ENCODE measurements around the gene IFNA8. TPM values are rescaled to one million over a fixed set of nuclear protein-coding genes. Genes with fewer than 3 reads are reported as not detected.

Gene IFNA8
- total and polyA plus RNA-seq, 2 experiments from 2014 or later, result not detected

DNA sequence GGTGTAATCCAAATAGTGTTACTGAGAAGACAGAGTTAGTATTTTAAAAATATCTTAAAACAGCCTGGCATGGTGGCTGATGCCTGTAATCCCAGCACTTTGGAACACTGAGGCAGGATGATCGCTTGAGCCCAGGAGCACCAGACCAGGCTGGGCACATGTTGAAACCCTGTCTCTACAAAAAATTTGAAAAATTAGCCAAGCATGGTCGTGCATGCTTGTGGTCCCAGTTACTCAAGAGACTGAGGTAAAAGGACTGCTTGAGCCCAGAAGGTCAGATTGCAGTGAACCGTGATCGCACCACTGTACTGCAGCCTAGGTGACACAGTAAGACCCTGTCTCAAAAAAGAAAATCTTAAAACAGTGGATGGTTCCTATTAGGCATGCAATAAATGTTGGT lies 43.8 kb downstream of the IFNA8 start (continued):
- no peak for TF ChIP-seq REST (IDR thresholded peaks at IDR 0.05; ENCODE audit: unreplicated experiment)

GRCh38 chr9:21454149-21454548 lies 45.2 kb downstream of the IFNA8 start:
- Mint-ChIP-seq H3K36me3 (ENCODE audit: low read depth) (no peaks in the 10 kb centered on the region), H3K27ac (no peak overlapping the region), H3K27me3 (ENCODE audit: insufficient read depth, low read depth, poor library complexity) (peaks cover 5% of the 10 kb centered on the region), H3K4me3 (no peak overlapping the region), H3K4me1 (peaks cover 8% of the 10 kb centered on the region; the same call in 2 of the 3 replicates), H3K9me3 (peaks cover 6% of the 10 kb centered on the region; the same call in 2 of the 3 replicates)
- Histone ChIP-seq H3F3A (replicated peaks; ENCODE audit: low read depth) (no peaks in the 10 kb centered on the region), H3K27me3 (ENCODE audit: insufficient read depth) (no peaks in the 10 kb centered on the region), H3K27ac (ENCODE audit: low read depth) (no peak overlapping the region), H3K36me3 (ENCODE audit: insufficient read depth) (no peaks in the 10 kb centered on the region), H3K4me1 (ENCODE audit: insufficient read depth) (peaks cover 10% of the 10 kb centered on the region), H4K20me1 (replicated peaks; ENCODE audit: insufficient read depth) (no peaks in the 10 kb centered on the region), H3K4me3 (no peak overlapping the region), H2AFZ (no peak overlapping the region), H3K79me2 (replicated peaks; ENCODE audit: insufficient read depth) (no peaks in the 10 kb centered on the region), H3K4me2 (no peak overlapping the region), H3K9me2 (ENCODE audit: insufficient read depth) (no peaks in the 10 kb centered on the region)
- no peak for TF ChIP-seq EZH2phosphoT487 (IDR thresholded peaks at IDR 0.05; ENCODE audit: unreplicated experiment)
- no peak for TF ChIP-seq POLR2AphosphoS5 (IDR thresholded peaks at IDR 0.05; ENCODE audit: low read depth)
- no peak for TF ChIP-seq STAT1 (IDR thresholded peaks at IDR 0.05; ENCODE audit: unreplicated experiment)
- TF ChIP-seq, protein P1, sequence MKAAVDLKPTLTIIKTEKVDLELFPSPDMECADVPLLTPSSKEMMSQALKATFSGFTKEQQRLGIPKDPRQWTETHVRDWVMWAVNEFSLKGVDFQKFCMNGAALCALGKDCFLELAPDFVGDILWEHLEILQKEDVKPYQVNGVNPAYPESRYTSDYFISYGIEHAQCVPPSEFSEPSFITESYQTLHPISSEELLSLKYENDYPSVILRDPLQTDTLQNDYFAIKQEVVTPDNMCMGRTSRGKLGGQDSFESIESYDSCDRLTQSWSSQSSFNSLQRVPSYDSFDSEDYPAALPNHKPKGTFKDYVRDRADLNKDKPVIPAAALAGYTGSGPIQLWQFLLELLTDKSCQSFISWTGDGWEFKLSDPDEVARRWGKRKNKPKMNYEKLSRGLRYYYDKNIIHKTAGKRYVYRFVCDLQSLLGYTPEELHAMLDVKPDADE (IDR thresholded peaks at IDR 0.05), result no peak
- TF ChIP-seq, protein P2, sequence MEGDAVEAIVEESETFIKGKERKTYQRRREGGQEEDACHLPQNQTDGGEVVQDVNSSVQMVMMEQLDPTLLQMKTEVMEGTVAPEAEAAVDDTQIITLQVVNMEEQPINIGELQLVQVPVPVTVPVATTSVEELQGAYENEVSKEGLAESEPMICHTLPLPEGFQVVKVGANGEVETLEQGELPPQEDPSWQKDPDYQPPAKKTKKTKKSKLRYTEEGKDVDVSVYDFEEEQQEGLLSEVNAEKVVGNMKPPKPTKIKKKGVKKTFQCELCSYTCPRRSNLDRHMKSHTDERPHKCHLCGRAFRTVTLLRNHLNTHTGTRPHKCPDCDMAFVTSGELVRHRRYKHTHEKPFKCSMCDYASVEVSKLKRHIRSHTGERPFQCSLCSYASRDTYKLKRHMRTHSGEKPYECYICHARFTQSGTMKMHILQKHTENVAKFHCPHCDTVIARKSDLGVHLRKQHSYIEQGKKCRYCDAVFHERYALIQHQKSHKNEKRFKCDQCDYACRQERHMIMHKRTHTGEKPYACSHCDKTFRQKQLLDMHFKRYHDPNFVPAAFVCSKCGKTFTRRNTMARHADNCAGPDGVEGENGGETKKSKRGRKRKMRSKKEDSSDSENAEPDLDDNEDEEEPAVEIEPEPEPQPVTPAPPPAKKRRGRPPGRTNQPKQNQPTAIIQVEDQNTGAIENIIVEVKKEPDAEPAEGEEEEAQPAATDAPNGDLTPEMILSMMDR (conservative IDR thresholded peaks at IDR 0.05; ENCODE audit: low read depth in 2 of 2), result no peak
- no peak for TF ChIP-seq EZH2 (IDR thresholded peaks at IDR 0.05; ENCODE audit: low read depth, unreplicated experiment)
- DNase-seq (ENCODE audit: low spot score), result no peak
- no peak for ATAC-seq

- Mint-ChIP-seq H3K27ac (no peak overlapping the region), H3K9me3 (peaks cover 6% of the 10 kb centered on the region; the same call in 2 of the 3 replicates), H3K4me3 (no peak overlapping the region), H3K4me1 (peaks cover 8% of the 10 kb centered on the region; the same call in 2 of the 3 replicates), H3K27me3 (ENCODE audit: insufficient read depth, low read depth, poor library complexity) (peaks cover 3% of the 10 kb centered on the region), H3K36me3 (ENCODE audit: low read depth) (no peaks in the 10 kb centered on the region)
- Histone ChIP-seq H3K27ac (ENCODE audit: low read depth) (no peak overlapping the region), H2AFZ (no peak overlapping the region), H3K9me2 (ENCODE audit: insufficient read depth) (no peaks in the 10 kb centered on the region), H3K4me1 (ENCODE audit: insufficient read depth) (peaks cover 10% of the 10 kb centered on the region; the same call in 1 of the 2 replicates), H3F3A (replicated peaks; ENCODE audit: low read depth) (no peaks in the 10 kb centered on the region), H3K79me2 (replicated peaks; ENCODE audit: insufficient read depth) (no peaks in the 10 kb centered on the region), H3K27me3 (ENCODE audit: insufficient read depth) (no peaks in the 10 kb centered on the region), H3K4me2 (no peak overlapping the region), H4K20me1 (replicated peaks; ENCODE audit: insufficient read depth) (no peaks in the 10 kb centered on the region), H3K36me3 (ENCODE audit: insufficient read depth) (no peaks in the 10 kb centered on the region), H3K4me3 (no peak overlapping the region)
- no peak for TF ChIP-seq CREB1 (CRISPR knock-in tag; IDR thresholded peaks at IDR 0.05; ENCODE audit: low read depth)
- TF ChIP-seq STAT1 (IDR thresholded peaks at IDR 0.05; ENCODE audit: unreplicated experiment), result no peak
- TF ChIP-seq, protein P2 (conservative IDR thresholded peaks at IDR 0.05; ENCODE audit: low read depth in 2 of 2), result peak; percentile 78 to 92
- peak; percentile 96 for ATAC-seq
- peak; percentile 74 for DNase-seq (ENCODE audit: low spot score)
These were observed 46.4 kb downstream of the IFNA8 start for GRCh38 chr9:21455320-21455719.

Data from GM23338 (cell line).